ENCODE results near the gene S1PR1. TPM values are rescaled to one million over a fixed set of nuclear protein-coding genes. Genes with fewer than 3 reads are reported as not detected.

Gene S1PR1
- total RNA-seq, 2 experiments from 2014 or later: 72.8 to 76.5 TPM

DNA sequence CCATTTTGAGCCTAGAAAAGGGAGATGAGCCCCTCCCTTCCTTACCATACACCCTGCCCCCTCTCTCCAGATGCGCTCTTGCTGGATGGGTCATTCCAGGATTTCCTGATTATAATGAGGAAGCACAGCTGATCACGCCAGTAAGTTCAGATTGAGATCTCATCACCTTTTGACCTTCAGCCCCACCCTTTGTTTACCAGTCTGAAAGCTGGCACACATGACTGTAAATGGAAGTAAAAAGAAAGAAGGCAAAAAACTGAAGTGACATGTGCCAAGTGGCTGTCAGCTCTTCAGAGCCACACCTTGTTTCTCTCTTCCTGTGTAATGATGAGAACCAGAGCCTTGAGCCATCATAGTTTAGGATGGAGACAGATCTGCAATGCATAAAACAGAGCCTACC, 27.9 kb downstream of the S1PR1 start:
- H3K27me3 Mint-ChIP-seq (ENCODE audit: low read depth): no peaks in the 10 kb centered on the region
- POLR2A ChIA-PET: interaction anchor here (0.6 kb wide), 1 partner anchor 26 kb away, joined by 3 read pairs; no protein-coding TSS in a partner anchor
- H3K27ac Mint-ChIP-seq: peak overlapping the region; percentile 81
- peak overlapping the region; percentile 37 for H3K4me3 Mint-ChIP-seq
- CTCF ChIA-PET: interaction anchor here (1.0 to 1.4 kb wide), 4 partner anchors 13 to 26 kb away, joined by 3 to 5 read pairs (median 4); no protein-coding TSS in a partner anchor
- peaks cover 65% of the 10 kb centered on the region for H3K4me1 Mint-ChIP-seq (ENCODE audit: low read depth)
- H3K36me3 Mint-ChIP-seq (ENCODE audit: low read depth): peaks cover 12% of the 10 kb centered on the region
- ATAC-seq (peak; percentile 40), DNase-seq (peak; percentile 32)
- no peaks in the 10 kb centered on the region for H3K9me3 Mint-ChIP-seq (ENCODE audit: insufficient read depth)

DNA sequence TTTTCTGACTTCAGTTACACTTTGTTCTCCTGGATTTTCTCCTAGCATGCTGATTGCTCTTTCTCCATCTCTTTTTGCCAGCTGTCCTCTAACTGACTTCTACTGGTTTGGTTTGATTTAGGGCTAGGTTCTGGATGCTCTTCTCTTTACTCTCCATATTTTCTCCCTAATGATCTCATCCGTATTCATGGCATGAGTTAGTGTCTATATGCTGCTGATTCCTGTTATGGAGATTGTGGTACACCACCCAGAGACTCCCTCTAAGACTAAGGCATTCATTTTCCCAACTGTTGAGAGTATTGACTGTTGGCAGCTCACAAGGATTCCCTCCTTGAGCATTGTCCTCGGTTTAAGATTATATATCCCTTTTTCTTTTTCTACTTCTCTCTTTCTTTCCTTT, 28.9 kb downstream of the S1PR1 start:
- Mint-ChIP-seq H3K27me3 (ENCODE audit: low read depth) (no peaks in the 10 kb centered on the region), H3K4me3 (no peak overlapping the region), H3K9me3 (ENCODE audit: insufficient read depth) (no peaks in the 10 kb centered on the region), H3K36me3 (ENCODE audit: low read depth) (peaks cover 12% of the 10 kb centered on the region), H3K27ac (no peak overlapping the region), H3K4me1 (ENCODE audit: low read depth) (peaks cover 55% of the 10 kb centered on the region)
- ChIA-PET POLR2A (interaction anchor here (1.2 kb wide), 1 partner anchor 11 kb away, joined by 3 read pairs; no protein-coding TSS in a partner anchor), CTCF (interaction anchor here (1.4 to 2.3 kb wide), 3 partner anchors 23 to 26 kb away, joined by 4 to 6 read pairs (median 4); no protein-coding TSS in a partner anchor)
- ATAC-seq (no peak), DNase-seq (peak; percentile 11)

DNA sequence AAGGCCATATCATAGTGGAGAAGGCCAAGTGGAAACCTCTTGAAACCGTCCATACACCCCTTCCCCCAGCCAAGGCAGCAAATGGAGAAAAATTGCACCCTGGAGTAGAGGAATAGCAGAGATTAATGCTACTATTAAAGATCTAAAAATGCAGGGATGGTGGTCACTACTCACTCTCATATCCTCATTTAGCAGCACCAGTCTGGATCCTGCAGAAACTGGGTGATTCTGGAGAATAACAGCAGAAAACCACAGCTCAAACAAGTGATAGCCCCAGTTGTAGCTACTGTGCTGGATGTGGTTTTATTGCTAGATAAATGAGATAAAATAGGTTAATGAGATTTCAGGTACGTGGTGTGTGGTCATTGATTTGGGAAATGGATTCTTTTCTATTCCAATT, 30.3 kb downstream of the S1PR1 start:
- ATAC-seq (no peak), DNase-seq (no peak)
- H3K36me3 Mint-ChIP-seq (ENCODE audit: low read depth): peaks cover 17% of the 10 kb centered on the region
- H3K4me1 Mint-ChIP-seq (ENCODE audit: low read depth): peaks cover 46% of the 10 kb centered on the region
- no peaks in the 10 kb centered on the region for H3K27me3 Mint-ChIP-seq (ENCODE audit: low read depth)
- H3K27ac Mint-ChIP-seq: no peak overlapping the region
- ChIA-PET CTCF (interaction anchor here (0.9 to 2.3 kb wide), 6 partner anchors 9 to 90 kb away, joined by 3 to 6 read pairs (median 4); no protein-coding TSS in a partner anchor), POLR2A (no interaction called here)
- H3K9me3 Mint-ChIP-seq (ENCODE audit: insufficient read depth): peaks cover 5% of the 10 kb centered on the region
- no peak overlapping the region for H3K4me3 Mint-ChIP-seq

DNA sequence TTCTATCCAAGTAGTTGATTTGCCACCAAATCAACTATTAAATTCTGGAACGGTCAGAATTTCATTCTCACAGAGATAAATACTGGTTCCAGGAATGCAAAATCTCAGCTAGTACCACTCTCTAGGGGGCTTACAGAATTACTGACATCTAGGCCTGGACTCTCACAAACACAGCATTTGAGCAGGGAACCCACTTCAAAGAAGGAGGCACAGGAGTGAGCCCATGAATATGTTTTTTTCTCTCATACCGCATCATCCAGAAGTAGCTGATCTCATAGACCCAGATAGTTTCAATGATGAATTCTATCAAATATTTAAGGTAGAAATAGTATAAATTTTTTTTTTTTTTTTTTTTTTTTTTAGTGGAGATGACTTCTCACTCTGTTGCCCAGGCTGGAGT, 32.1 kb downstream of the S1PR1 start:
- Mint-ChIP-seq H3K36me3 (ENCODE audit: low read depth) (peaks cover 22% of the 10 kb centered on the region), H3K4me3 (no peak overlapping the region), H3K9me3 (ENCODE audit: insufficient read depth) (peaks cover 7% of the 10 kb centered on the region), H3K27ac (no peak overlapping the region), H3K4me1 (ENCODE audit: low read depth) (peaks cover 36% of the 10 kb centered on the region), H3K27me3 (ENCODE audit: low read depth) (no peaks in the 10 kb centered on the region)
- POLR2A ChIA-PET: interaction anchor here (1.2 kb wide), 1 partner anchor 11 kb away, joined by 4 read pairs; no protein-coding TSS in a partner anchor
- CTCF ChIA-PET: interaction anchor here (1.8 to 2.1 kb wide), 2 partner anchors 15 to 19 kb away, joined by 4 to 8 read pairs; no protein-coding TSS in a partner anchor
- DNase-seq: no peak
- no peak for ATAC-seq

DNA sequence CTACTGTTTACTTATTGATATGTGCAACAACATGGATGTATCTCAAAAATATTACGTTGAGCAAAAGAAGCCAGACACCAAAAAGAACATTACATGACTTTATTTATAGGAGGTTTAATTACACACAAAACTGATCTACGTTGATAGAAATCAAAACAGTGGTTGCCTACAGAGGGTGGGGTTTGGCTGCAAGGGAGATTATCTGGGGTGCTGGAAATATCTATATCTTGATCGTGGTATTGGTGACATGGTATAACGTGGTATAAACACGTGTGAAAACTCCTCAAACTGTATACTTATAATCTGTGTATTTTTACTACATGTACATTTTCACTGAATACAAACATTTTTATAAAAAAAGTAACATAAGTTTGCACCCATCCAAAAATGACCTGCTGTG, 38.9 kb downstream of the S1PR1 start:
- H3K27me3 Mint-ChIP-seq (ENCODE audit: low read depth): no peaks in the 10 kb centered on the region
- H3K27ac Mint-ChIP-seq: no peak overlapping the region
- POLR2A ChIA-PET: no interaction called here
- no peak for ATAC-seq
- peaks cover 10% of the 10 kb centered on the region for H3K9me3 Mint-ChIP-seq (ENCODE audit: insufficient read depth)
- no peak overlapping the region for H3K4me3 Mint-ChIP-seq
- CTCF ChIA-PET: interaction anchor here (1.0 kb wide), 1 partner anchor 37 kb away, joined by 3 read pairs; no protein-coding TSS in a partner anchor
- peaks cover 47% of the 10 kb centered on the region for H3K4me1 Mint-ChIP-seq (ENCODE audit: low read depth)
- peaks cover 13% of the 10 kb centered on the region for H3K36me3 Mint-ChIP-seq (ENCODE audit: low read depth)
- DNase-seq: no peak

DNA sequence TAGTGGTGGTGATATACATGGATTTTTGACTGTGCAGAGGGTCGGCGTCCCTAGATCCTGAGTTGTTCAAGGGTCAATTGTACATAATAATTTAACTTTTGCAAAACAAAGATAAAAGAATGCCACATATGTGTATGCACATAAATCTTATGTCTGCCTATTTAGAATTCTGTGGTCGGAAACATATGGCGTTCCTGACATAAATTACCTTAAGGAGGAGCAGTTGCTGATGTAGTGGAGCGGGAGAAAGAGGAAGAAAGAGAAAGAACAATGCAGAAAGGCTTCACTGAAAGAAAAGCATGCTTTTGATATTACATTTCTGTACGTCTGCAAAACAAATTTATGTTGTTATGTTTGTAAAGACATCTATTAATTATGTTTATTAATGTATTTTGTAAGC, 40.0 kb downstream of the S1PR1 start:
- ChIA-PET CTCF (no interaction called here), POLR2A (no interaction called here)
- no peaks in the 10 kb centered on the region for H3K27me3 Mint-ChIP-seq (ENCODE audit: low read depth)
- peaks cover 6% of the 10 kb centered on the region for H3K9me3 Mint-ChIP-seq (ENCODE audit: insufficient read depth)
- DNase-seq (no peak), ATAC-seq (no peak)
- peaks cover 9% of the 10 kb centered on the region for H3K36me3 Mint-ChIP-seq (ENCODE audit: low read depth)
- H3K4me1 Mint-ChIP-seq (ENCODE audit: low read depth): peaks cover 53% of the 10 kb centered on the region
- no peak overlapping the region for H3K4me3 Mint-ChIP-seq
- H3K27ac Mint-ChIP-seq: no peak overlapping the region

DNA sequence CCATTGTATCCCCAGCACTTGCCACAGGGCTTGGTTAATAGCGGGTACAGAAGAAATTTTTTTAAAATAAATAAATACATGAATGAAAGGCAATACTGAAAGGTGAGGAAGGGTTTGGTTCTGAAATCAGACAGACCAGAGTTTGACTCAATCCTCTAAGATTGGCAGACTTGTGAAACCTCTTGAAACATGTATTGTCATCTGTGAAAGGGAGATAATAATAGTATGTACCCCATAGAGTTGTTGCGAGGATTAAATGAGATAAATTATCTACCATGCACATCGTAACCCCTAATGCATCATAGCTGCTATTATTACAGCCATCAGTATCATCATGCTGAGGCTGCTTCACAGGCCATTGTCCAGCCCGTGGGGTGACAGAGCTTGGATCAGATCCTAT, 41.4 kb downstream of the S1PR1 start:
- POLR2A ChIA-PET: interaction anchor here (1.2 to 1.5 kb wide), 2 partner anchors 33 to 329 kb away, joined by 6 read pairs; no protein-coding TSS in a partner anchor
- DNase-seq (no peak), ATAC-seq (no peak)
- no peaks in the 10 kb centered on the region for H3K27me3 Mint-ChIP-seq (ENCODE audit: low read depth)
- H3K27ac Mint-ChIP-seq: peak overlapping the region; percentile 69
- H3K4me1 Mint-ChIP-seq (ENCODE audit: low read depth): peaks cover 63% of the 10 kb centered on the region
- peaks cover 5% of the 10 kb centered on the region for H3K9me3 Mint-ChIP-seq (ENCODE audit: insufficient read depth)
- H3K36me3 Mint-ChIP-seq (ENCODE audit: low read depth): peaks cover 5% of the 10 kb centered on the region
- H3K4me3 Mint-ChIP-seq: no peak overlapping the region
- CTCF ChIA-PET: interaction anchor here (0.7 to 3.3 kb wide), 7 partner anchors 10 to 225 kb away, joined by 3 to 36 read pairs (median 4); no protein-coding TSS in a partner anchor

DNA sequence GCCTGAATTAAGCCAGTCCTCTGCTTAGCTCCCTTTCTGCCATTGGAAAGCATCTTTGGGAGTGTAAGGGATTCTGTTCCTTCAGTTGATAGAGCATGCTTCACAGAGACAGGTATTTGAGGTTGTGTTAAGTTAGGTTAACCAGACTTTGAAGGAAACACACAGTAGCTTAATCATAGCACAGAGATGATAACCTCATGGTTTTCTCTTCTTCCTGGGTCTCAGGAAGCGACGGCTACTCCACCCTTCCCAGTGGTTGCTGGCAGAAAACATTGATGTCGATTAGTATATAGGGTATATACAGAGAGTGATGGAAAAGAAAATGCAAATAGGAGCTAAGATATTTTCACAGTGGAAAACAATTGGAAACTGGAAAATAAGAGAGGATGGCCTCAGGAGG, 42.0 kb downstream of the S1PR1 start:
- H3K4me1 Mint-ChIP-seq (ENCODE audit: low read depth): peaks cover 69% of the 10 kb centered on the region

DNA sequence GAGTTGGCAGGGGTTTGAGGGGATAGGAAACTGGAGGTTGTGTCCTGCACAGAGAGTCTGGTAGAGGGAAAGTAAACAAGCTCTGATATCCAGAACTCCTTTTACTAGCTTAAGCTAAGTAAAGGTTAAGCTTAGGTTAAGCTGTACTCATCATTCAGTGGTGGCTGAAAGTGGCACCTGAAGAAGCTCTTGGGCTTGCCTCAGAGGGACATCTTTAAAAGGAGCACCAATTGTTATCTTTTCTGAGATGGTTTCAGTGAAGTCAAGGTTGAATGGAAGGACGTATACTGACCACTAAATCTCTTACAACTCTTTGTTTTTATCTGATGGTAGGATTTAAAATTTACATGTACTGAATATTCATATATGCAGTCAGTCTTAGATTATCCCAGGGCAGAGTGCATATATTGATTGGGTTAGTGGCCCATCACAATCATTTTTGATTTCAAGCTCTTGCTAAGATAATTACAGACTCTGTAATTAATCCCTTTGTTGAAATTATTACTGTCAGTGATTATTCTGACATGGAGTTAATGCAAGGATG, 43.3 kb downstream of the S1PR1 start:
- Mint-ChIP-seq H3K27me3 (ENCODE audit: low read depth) (no peaks in the 10 kb centered on the region), H3K4me3 (no peak overlapping the region), H3K9me3 (ENCODE audit: insufficient read depth) (no peaks in the 10 kb centered on the region), H3K4me1 (ENCODE audit: low read depth) (peaks cover 82% of the 10 kb centered on the region), H3K36me3 (ENCODE audit: low read depth) (peaks cover 8% of the 10 kb centered on the region), H3K27ac (no peak overlapping the region)
- no peak for DNase-seq
- ChIA-PET POLR2A (interaction anchor here (1.2 to 1.9 kb wide), 4 partner anchors 12 to 42 kb away, joined by 3 to 6 read pairs (median 5); no protein-coding TSS in a partner anchor), CTCF (interaction anchor here (1.0 to 3.3 kb wide), 6 partner anchors 8 to 143 kb away, joined by 4 to 36 read pairs (median 6); no protein-coding TSS in a partner anchor)
- no peak for ATAC-seq

More for the DNA sequence above, 42.0 kb downstream of the S1PR1 start:
- Mint-ChIP-seq H3K27ac (peak overlapping the region; percentile 69), H3K4me3 (peak overlapping the region; percentile 54), H3K9me3 (ENCODE audit: insufficient read depth) (peaks cover 3% of the 10 kb centered on the region), H3K27me3 (ENCODE audit: low read depth) (no peaks in the 10 kb centered on the region), H3K36me3 (ENCODE audit: low read depth) (peaks cover 3% of the 10 kb centered on the region)
- peak; percentile 66 for ATAC-seq
- no peak for DNase-seq
- ChIA-PET POLR2A (interaction anchor here (1.2 to 1.5 kb wide), 3 partner anchors 10 to 330 kb away, joined by 4 to 6 read pairs (median 6); no protein-coding TSS in a partner anchor), CTCF (interaction anchor here (0.7 to 3.3 kb wide), 9 partner anchors 9 to 226 kb away, joined by 3 to 36 read pairs (median 4); no protein-coding TSS in a partner anchor)

DNA sequence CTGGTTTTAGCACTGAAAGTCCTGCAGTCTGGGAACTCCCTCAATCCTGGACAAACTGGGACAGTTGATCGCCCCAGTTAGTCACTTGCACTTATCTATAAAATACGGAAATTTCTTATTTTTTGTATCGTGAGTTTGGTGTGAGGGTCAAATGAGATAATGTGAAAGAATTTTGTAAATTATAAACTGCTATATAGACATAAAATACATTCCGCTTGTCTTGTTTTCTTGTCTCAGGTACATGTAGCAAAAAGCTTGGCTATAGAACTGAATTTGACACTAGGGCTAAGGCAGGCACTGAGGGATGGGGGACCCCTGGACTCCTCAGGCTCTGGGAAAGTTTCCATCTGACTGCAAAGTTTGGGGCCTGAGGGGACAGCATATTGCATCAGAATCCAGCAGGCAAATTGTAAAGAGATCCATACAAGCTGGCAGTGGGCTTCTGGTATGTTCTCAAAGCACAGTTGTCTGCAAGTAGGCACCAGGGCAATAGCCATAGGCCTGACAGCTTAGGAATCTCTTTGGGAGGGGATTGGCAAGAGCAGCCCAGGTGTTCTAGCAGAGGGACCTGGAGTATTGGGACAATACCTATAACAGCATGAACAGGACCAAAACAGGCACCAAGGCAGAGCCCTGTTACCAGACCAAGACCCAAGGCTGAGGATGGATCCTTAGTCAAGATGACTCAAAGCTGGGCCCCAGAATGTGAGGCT, 44.3 kb downstream of the S1PR1 start:
- CTCF ChIA-PET: interaction anchor here (1.3 to 1.4 kb wide), 2 partner anchors 10 to 13 kb away, joined by 4 to 7 read pairs; no protein-coding TSS in a partner anchor
- Mint-ChIP-seq H3K27me3 (ENCODE audit: low read depth) (no peaks in the 10 kb centered on the region), H3K36me3 (ENCODE audit: low read depth) (peaks cover 8% of the 10 kb centered on the region), H3K27ac (no peak overlapping the region), H3K4me1 (ENCODE audit: low read depth) (peaks cover 83% of the 10 kb centered on the region), H3K9me3 (ENCODE audit: insufficient read depth) (no peaks in the 10 kb centered on the region), H3K4me3 (no peak overlapping the region)
- no peak for ATAC-seq
- POLR2A ChIA-PET: interaction anchor here (1.3 to 1.9 kb wide), 2 partner anchors 41 to 43 kb away, joined by 3 to 6 read pairs; no protein-coding TSS in a partner anchor
- DNase-seq: no peak

DNA sequence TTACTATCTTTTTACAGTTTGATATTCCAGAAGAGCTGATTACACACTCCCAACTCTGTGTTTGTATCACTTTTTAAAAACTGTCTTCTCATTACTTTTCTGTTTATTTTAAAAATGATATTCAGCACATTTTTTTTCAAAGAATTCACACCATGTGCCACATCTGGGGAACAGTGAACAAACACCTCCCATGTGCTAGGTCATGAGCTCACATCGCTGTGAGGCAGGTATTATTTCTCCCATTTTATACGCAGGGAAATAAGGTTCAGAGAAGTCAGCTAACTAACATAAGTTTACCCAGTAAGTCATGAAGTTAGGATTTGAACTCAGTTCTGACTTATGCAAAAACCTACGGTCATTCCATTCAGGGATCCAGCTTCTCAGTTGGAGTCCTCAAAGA, 44.9 kb downstream of the S1PR1 start:
- Mint-ChIP-seq H3K27ac (no peak overlapping the region), H3K36me3 (ENCODE audit: low read depth) (peaks cover 8% of the 10 kb centered on the region), H3K9me3 (ENCODE audit: insufficient read depth) (no peaks in the 10 kb centered on the region), H3K4me1 (ENCODE audit: low read depth) (peaks cover 83% of the 10 kb centered on the region), H3K4me3 (no peak overlapping the region), H3K27me3 (ENCODE audit: low read depth) (no peaks in the 10 kb centered on the region)
- no peak for ATAC-seq
- DNase-seq: no peak
- ChIA-PET POLR2A (no interaction called here), CTCF (interaction anchor here (1.4 kb wide), 1 partner anchor 9 kb away, joined by 7 read pairs; no protein-coding TSS in a partner anchor)
